Dedifferentiated amniotic fluid mesenchymal stem cell (primary cell): ENCODE measurements around the gene GLDC.
"Not testable (repeated sequence)": the region's sequence is repeated elsewhere in the genome, so short reads cannot be mapped to it uniquely, and the experiment has no call there.

Source experiments
- DNase-seq: peaks from one replicate; pipeline ENCODE4 v3.0.0-alpha.2; 2016; ENCODE audit errors: extremely low spot score

GLDC gene

DNA sequence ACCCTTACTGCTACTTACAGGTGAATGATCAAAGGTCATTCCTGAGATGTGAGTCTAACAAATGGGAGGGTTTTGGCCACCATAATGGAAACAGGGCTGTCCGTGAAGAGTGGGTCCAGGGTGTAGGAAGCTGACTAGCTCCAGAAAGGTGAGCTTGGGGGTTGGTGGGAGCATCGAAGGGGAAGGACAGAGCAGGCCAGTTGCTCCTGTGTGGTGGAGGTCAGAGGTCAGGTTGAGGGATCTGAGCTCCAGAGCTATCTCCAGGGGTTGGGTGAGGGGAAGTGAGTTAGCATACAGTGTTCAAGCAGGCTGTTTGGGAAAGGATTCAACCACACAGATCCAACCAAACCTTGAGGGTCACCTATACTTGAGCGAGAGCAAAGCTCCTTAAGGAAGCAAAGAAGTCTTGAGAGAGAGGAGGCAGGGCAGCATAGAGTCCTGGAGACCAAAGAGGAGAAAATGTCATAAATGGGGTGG lies 18.7 kb upstream of the GLDC start:
- DNase-seq: no peak

DNA sequence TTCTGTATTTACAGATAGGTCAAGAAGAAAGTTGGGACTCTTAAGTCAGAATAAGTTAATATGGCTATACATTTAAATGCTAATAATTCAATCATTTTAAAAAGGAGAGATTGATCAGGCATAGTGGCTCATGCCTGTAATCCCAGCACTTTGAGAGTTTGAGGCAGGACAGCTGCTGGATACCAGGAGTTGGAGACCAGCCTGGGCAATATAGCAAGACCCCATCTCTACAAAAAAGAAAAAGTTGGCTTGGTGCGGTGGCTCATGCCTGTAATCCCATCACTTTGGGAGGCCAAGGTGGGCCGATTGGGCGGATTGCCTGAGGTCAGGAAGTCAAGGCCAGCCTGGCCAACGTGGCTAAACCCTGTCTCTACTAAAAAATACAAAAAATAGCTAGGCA lies 15.0 kb upstream of the GLDC start:
- DNase-seq: no peak

DNA sequence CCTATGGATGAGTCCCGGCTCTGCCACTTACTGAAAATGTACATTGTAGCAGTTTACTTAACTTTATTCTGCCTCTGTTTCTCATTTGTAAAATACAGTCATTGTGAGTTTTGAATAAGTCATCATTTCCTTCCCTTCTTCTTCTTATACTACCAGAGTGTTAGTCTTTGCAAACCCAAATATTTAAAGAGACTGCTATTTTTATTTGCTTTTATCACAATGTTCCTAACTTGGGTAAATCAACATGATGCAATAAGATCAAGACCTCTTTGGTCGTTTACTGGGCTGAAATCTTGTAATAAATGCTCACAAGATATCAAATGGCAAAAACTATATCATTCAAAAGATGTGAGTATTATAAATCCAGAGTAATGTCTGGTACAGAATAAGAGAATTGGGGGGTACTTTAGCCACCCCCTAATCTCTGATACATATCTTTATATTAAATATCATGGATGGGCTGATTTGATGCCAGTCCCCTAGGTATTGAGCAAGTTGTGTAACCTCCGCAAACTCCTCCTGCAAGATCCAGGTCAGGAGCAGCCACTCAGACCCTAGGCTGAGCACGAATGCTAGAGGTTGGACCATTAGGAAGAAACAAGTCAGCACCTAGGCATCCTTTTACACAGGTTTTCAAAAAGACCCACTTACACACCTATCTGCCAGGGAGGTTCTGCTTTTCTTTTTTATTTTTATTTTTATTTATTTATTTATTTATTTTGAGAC lies 13.3 kb upstream of the GLDC start:
- DNase-seq: no peak

DNA sequence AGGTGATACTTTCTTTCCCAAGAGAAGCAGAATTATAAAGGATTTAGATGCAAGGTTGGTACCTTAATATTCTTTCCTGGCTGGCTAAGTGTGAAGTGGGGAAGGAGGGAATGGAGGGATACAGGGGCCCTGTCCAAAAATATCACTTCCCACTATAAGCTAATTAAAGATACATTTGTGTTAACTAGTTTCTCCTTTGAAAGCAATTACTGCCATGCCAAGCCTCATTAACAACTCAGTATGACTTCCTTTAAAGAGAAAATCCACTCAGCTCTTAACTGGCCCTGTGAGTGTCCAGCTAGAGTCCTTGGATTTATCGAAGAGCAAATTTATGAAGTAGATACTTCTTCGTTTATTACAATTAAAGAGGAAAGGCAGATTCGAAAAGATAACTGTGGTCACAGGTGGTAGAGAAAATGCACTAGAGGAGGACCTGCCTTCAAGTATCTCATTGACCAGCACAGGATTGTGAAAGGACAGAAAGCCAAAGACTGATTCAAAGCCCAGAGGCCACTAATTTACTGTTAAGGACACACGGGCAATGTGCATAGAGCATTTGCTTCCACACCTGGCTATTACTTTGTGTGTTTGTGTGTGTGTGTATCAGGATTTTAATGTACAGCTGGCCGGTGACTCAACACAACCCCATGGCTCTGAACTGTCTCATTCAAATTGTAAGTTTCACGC lies 11.2 kb upstream of the GLDC start:
- no peak for DNase-seq

DNA sequence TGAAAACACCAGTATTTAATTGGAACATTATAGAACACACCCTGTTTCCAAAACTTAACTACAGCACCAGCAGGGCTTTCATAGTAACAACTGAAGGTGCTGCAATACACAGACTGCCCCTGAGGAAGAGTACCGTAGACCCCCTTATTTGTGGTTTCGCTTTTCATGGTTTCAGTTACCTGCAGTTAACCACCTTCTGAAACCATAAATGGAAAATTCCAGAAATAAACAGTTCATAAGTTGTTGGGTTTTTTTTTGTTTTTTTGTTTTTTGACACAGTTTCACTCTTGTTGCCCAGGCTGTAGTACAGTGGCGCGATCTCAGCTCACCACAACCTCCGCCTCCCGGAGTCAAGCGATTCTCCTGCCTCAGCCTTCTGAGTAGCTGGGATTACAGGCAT lies 9.5 kb upstream of the GLDC start:
- no peak for DNase-seq

DNA sequence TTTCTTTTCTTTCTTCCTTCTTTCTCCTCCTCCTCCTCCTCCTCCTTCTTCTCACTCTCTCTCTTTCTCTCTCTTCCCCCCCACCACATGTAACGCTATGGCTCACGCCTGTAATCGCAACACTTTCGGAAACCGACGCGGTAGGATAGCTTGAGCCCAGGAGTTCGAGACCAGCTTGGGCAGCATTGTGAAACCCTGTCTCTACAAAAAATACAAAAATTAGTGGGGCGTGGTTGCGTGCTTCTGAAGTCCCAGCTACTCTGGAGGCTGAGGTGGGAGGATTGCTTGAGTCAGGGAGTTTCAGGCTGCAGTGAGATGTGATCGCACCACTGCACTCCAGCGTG lies 736 bp upstream of the GLDC start:
- no peak for DNase-seq

DNA sequence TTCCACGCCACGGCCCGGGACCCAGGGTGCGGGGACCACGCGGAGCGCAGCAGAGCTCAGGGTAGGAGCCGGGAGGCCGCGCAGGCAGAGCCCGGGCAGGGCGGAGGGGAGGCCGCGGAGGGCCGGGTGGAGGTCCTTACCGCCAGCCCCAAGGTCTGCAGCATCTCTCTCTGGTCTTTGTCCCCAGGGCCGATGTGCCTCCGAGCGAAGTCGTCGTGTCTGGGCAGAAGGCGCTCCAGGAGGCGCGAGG lies 499 bp downstream of the GLDC start:
- DNase-seq: not testable (repeated sequence)

DNA sequence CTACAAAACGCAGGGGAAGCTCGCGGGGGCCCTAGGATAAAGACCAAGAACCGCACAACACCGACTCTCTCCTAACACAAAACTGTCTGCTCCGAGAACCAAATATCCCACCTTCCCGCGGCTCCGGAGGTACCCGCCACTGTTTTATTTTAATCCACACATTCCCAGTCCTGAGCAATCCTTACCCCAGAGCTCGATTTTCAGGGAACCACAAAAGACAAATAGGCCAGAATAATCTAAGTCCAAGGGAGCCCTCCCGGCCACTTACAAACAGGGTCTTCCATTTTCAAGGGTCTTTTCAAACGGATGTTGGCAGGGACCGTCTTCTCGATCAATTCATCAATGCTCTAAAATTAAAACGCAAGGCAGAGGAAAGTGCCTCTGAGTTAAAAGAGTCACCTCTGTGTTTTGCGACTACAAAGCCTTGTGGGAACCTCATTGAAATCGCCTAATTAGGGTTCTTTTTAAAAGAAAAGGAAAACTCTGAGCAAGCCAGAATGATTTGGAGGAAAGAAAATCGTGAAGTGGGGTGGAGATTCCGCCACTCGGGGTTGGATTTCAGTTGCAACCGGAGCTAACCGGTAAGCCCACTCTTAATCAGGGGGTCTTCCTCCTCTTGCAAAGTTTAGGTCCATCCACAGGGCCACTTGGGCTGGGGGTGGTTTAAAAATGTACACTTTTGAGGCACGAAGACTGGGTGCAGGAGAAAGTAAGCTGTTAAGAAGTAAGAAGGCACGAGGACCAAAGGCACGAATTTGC lies 1.0 kb downstream of the GLDC start:
- DNase-seq: no peak

DNA sequence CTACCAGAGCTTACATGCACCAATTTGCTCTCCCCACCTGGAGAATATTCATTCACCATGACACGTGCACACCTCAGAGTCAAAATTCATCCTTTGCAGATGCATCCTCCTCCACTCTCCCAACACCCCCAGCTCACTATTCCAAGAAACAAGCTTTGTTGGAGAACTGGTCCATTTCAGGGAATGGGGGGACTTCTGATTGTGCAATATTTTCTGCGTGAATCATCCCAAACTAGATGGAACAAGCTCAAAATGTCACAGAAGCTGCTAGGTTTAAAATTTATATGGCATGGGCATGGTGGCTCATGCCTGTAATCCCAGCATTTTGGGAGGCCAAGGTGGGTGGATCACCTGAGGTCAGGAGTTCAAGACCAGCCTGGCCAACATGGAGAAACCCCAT lies 3.6 kb downstream of the GLDC start:
- DNase-seq: no peak

DNA sequence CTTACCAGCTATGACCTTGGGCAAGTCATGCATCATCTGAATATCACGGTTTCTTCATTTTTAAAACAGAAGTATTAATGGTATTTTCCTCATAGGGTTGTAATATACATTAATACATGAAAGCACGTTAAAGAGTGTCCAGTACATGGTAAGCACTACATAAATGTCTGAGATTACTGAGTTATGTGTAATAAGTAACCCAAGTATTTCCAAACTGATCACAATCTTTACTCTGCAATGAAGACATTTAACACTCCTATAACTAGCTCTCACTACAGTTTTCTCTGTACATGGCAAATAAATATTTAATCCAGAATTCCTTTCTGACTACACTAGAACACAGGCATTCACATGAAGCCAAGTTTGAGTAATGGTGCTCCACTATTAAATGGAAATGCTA lies 4.0 kb downstream of the GLDC start:
- no peak for DNase-seq

DNA sequence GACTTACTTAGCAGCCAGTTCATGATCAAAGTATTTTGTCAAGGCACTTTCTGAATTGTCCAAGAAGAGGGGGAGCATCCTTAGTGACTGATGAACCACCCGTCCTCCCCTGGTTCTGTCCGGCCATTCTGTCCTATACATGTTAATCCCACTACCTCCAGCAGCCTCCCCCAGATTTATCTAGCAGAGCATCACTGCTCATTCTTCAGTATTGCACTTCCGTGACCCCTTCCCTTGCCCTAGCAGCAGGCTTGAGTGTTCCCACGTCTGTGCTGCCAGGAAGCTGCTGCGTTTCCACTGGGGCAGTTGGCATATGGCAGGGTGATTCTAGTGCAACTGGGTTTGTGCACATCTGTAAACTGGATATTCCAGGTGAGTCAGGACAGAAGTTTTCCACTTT lies 4.5 kb downstream of the GLDC start:
- no peak for DNase-seq

DNA sequence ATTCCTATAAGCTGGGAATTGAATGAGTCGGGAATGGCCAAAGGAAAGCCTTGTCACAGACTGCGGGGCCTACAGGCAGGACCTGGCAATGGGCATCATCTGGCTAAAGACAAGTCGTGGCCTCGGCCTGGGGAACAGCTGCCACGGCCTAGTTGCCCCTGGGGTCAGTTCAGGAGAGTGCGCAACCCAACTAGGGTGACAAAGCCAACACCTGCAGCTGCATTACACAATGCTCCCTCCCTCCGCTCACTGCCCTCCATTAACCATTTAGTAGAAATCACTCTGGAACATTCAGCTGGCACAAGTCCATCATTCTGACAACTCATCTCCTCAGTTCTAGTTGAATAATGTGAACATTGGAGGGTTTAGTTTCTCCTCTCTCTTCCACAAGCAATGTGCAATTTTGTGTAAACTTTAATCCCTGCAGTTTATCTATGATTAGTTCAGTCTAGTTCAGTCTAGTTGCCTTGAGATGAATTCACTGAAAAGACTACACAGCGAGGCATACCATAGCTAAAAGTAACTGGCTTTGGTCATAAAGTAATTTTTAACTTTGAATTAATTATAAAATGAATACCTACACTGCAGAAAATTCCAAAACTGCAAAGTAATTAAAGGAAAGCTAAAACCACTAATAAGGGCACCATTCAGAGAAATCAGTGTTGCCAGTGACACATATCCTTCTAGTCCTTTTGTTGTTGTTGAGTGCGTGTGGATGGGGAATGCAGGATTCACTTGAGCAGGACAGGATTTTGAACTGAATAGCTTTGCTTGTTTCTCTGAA lies 5.1 kb downstream of the GLDC start:
- DNase-seq: no peak

DNA sequence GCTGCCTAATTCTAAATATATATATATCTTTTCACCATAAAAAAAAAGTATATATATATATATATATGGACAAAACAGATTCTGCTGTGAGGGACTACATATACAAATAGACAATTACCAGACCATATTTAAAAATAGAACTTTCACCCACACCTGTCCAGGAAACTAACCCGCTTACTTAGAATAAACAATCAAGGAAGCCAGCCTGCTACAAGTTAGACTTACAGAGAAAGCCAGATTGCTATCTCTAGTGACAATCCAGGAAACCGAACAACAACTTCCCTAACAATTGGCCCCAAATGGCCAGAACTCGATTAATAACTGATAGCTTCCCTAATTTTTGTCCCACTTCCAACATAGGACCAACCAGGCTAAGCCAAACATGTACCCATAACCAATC lies 5.9 kb downstream of the GLDC start:
- no peak for DNase-seq

DNA sequence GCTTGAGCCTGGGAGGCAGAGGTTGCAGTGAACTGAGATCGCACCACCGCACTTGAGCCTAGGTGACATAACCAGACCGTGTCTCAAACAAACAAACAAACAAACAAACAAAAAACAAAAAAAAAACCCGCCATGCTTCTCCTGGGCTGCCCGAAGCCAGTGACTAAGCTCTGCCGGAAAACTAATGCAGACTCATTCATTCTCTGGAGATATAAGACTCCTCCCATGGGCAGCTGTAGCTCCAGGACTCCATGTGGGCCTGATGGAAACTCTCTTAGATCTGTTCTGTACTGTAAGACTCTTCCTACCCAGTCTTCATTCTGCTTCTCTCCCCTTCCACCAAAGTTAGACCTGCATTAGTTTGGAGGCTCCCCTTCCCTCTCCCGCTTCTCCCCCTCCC lies 11.1 kb downstream of the GLDC start:
- no peak for DNase-seq

DNA sequence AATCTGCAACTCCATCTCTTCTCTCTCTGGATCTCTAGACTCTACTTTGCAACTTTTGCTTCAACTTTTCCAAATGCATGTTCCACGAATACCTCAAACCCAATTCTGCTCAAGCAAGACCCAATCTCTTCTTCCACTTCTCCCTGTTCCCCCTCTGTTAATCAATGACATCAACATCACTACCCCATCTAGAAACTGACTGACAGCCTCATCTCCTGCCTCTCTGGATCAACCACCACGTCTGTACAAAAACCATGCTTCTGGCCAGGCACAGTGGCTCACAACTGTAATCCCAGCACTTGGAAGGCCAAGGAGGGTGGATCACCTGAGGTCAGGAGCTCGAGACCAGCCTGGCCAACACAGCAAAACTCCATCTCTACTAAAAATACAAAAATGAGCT lies 12.2 kb downstream of the GLDC start:
- DNase-seq: no peak

DNA sequence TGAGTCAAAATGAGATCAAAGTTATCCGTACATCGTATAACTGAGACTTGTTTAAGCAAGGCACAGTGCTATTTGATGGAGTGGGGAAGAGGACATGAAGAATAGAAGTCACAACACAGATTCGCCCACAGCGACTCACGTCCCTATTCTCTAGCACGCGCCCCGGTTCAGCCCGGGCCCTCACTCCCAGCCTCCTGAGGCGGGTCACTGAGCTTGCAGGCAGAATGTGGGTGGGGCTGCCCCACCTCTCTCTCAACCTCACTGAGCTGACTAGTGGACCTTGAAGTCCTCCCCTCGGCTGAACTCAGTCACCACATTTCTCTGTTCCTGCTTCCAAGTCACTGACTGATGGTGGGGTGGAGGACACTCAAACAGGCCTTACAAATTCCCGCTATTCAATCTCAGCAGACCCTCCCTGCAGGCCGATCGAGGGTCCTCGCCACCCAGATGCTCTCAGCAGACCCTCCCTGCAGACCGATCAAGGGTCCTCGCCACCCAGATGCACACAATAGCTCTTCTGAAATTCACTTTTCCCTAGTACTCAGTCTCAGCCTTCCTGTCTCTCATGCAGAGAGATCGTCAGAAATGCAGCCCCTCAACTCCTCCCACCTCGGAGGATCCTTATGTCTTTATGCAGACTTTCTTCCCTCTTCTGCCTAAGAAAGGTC lies 12.9 kb downstream of the GLDC start:
- no peak for DNase-seq

DNA sequence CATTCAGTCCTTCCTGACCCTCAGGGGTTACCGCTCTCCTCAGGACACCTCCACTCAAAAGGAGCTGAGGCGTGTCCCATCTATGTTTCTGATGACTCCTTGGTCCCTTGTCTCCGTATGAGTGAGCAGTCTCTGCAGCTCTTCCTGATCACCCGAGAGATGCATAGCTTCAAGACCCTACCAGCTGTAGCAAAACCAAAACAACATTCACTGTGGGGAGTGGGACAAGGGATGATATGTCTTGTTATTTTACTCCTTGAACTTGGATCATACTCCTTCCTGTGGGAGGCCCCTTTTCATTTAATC lies 14.4 kb downstream of the GLDC start:
- no peak for DNase-seq

DNA sequence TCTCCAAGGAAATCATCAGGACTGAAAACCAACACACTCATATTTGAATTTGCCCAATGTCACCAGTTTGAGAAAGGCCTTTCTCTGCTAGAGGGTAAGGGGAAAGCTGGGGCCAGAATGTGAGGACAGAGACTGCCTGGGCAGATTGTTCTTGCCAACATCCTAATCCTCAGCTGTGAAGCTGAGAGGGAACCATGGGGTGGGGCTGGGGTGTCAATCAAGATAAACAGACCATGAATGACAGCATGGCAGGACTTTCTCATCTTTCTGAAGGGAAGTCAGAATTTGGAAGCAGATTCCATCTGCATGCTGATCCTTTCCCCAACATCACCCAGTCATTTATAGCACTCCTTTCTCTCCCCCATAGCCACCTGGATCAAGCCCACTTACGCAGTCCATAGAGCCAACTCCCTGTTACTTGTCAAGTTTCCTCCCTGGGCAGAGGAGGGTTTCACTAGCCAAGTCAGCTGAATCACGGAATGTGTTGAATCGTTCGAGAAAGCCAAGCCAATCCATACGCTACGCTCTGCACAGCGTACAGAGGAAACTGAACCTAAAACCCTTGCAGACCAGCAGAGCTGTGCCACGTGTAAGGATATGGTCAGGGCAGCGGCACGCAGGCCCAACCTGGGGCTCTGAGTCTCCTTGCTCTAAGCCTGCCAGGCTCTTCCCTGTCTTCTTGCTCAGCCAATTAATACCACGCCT lies 14.9 kb downstream of the GLDC start:
- no peak for DNase-seq

DNA sequence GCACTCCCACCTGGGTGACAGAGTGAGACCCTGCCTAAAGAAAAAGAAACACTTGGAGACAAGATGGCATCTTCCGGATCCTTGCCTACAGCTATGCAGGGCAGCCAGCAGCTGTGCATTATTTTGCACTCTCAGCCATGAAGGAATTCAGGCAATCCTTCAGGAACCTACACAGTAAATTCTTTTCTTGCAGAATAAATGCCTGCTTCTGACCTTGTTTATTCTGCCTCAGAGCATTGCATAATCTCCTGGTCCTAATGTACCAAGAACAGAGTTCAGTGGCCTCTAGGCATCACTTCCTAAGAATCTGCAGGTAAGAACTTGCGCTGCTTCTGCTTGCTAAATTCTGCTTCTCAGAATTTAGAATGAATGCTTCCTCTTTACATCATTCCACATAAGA lies 16.8 kb downstream of the GLDC start:
- DNase-seq: no peak

DNA sequence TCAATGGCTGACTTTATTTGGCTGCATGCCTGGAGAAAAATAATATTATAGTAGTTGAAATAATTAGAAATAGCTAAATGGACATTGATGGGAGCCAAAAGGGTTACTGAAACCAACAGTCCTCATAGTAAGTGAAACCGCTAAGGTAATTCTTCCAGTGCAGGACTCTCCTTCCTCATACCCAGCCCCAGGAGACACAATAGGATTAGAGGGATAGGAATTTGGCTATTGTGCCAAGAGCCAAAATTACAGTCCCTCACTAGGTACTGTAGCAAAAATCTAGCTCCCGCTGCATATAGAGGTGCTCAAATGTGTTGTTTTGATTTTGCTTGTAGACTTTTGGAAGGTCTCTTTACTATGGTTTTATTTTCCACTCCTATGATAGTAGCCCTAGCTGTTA lies 20.2 kb downstream of the GLDC start:
- DNase-seq: no peak

DNA sequence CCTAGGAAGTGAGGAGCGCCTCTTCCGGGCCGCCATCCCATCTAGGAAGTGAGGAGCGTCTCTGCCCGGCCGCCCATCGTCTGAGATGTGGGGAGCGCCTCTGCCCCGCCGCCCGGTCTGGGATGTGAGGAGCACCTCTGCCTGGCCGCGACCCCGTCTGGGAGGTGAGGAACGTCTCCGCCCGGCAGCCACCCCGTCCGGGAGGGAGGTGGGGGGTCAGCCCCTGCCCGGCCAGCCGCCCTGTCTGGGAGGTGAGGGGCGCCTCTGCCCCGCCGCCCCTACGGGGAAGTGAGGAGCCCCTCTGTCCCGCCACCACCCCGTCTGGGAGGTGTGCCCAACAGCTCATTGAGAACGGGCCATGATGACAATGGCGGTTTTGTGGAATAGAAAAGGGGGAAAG lies 22.7 kb downstream of the GLDC start:
- DNase-seq: not testable (repeated sequence)

DNA sequence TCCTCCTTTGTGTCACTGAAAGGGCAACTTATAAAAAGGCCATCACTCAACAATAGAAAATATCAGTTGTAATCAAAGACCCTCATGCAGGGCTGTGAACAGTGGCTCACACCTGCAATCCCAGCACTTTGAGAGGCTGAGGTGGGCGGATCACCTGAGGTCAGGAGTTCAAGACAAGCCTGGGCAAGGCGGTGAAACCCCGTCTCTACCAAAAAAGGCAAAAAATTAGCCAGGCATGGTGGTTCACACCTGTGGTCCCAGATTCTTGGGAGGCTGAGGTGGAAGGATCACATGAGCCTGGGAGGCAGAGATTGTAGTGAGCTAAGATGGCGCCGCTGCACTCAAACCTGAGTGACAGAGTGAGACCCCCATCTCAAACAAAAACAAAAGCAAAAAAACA lies 24.7 kb downstream of the GLDC start:
- DNase-seq: no peak
